PFSK-1 (cell line): ENCODE data around the gene TSPAN15.

ENCODE experiments used
- FOXP2 ChIP-seq: optimal IDR thresholded peaks from 2 replicates; pipeline ENCODE3; 2011; ENCODE audit warnings: borderline replicate concordance, control low read depth, inconsistent platforms; ENCODE audit not compliant: insufficient read depth; ENCODE audit errors: extremely low read length, extremely low read depth
- POLR2AphosphoS5 ChIP-seq: IDR thresholded peaks from 2 replicates; pipeline ENCODE4 v1.6.1; 2012; ENCODE audit warnings: low read depth, mild to moderate bottlenecking, control low read depth, low read length, moderate library complexity
- SIN3A ChIP-seq: IDR thresholded peaks from 2 replicates; pipeline ENCODE4 v1.6.1; 2012; ENCODE audit warnings: mild to moderate bottlenecking, low read length, moderate library complexity, borderline replicate concordance; ENCODE audit not compliant: insufficient read depth
- TAF1 ChIP-seq: IDR thresholded peaks from 2 replicates; pipeline ENCODE4 v1.6.1; 2012; ENCODE audit warnings: low read length, control low read depth, borderline replicate concordance; ENCODE audit not compliant: insufficient read depth
- TF ChIP-seq, protein P1 (sequence below), 2 experiments: IDR thresholded peaks; 2 replicates each; pipeline versions ENCODE4 v1.6.1 to v1.8.0; 2011 to 2012; ENCODE audit warnings: low read depth in 2 of 2, low read length in 2 of 2, control low read depth in 1 of 2, inconsistent platforms in 1 of 2, mild to moderate bottlenecking in 1 of 2, moderate library complexity in 1 of 2; ENCODE audit not compliant: insufficient read depth in 1 of 2

DNA sequence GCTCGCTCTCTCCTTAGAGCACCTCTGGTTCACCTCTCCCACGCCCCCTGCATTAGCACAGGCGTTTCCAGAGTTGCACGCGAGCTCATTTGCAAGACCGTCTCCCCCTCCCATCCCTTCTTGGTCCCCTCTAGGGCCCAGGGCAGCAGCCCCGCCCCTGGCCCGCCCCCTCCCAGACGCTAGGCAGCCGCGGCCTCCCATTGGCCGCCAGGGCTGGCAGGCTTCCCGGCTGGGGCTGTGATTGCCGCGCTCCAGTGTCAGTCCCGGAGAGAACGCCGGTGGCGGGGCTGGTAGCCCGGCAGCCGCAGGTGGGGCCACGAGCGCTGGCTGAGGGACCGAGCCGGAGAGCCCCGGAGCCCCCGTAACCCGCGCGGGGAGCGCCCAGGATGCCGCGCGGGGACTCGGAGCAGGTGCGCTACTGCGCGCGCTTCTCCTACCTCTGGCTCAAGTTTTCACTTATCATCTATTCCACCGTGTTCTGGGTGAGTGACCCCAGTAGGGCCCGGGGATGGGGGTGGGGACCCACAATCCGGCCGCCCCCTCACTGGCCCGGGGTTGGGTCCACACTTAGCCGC is at the start of gene TSPAN15:
- TF ChIP-seq POLR2AphosphoS5, result no peak
- no peak for TF ChIP-seq SIN3A
- no peak for TF ChIP-seq TAF1
- TF ChIP-seq, protein P1, sequence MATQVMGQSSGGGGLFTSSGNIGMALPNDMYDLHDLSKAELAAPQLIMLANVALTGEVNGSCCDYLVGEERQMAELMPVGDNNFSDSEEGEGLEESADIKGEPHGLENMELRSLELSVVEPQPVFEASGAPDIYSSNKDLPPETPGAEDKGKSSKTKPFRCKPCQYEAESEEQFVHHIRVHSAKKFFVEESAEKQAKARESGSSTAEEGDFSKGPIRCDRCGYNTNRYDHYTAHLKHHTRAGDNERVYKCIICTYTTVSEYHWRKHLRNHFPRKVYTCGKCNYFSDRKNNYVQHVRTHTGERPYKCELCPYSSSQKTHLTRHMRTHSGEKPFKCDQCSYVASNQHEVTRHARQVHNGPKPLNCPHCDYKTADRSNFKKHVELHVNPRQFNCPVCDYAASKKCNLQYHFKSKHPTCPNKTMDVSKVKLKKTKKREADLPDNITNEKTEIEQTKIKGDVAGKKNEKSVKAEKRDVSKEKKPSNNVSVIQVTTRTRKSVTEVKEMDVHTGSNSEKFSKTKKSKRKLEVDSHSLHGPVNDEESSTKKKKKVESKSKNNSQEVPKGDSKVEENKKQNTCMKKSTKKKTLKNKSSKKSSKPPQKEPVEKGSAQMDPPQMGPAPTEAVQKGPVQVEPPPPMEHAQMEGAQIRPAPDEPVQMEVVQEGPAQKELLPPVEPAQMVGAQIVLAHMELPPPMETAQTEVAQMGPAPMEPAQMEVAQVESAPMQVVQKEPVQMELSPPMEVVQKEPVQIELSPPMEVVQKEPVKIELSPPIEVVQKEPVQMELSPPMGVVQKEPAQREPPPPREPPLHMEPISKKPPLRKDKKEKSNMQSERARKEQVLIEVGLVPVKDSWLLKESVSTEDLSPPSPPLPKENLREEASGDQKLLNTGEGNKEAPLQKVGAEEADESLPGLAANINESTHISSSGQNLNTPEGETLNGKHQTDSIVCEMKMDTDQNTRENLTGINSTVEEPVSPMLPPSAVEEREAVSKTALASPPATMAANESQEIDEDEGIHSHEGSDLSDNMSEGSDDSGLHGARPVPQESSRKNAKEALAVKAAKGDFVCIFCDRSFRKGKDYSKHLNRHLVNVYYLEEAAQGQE (IDR thresholded peaks at IDR 0.05; ENCODE audit: insufficient read depth in 1 of 2, low read depth in 2 of 2, low read length in 2 of 2), result no peak
- peak; percentile 20 for TF ChIP-seq FOXP2
